ENCODE measurements around the gene ERCC8. TPM values are rescaled to one million over a fixed set of nuclear protein-coding genes. Genes with fewer than 3 reads are reported as not detected.
A peak's percentile ranks its signal among the peaks of the same experiment; 100 is the strongest.

Gene ERCC8
- total RNA-seq, 4 donors from 2014 or later: 13.8 to 25.8 (median 19.9) TPM

- DNase-seq: no peak
- TF ChIP-seq POLR2A (IDR thresholded peaks at IDR 0.05): no peak
- TF ChIP-seq, protein P1, sequence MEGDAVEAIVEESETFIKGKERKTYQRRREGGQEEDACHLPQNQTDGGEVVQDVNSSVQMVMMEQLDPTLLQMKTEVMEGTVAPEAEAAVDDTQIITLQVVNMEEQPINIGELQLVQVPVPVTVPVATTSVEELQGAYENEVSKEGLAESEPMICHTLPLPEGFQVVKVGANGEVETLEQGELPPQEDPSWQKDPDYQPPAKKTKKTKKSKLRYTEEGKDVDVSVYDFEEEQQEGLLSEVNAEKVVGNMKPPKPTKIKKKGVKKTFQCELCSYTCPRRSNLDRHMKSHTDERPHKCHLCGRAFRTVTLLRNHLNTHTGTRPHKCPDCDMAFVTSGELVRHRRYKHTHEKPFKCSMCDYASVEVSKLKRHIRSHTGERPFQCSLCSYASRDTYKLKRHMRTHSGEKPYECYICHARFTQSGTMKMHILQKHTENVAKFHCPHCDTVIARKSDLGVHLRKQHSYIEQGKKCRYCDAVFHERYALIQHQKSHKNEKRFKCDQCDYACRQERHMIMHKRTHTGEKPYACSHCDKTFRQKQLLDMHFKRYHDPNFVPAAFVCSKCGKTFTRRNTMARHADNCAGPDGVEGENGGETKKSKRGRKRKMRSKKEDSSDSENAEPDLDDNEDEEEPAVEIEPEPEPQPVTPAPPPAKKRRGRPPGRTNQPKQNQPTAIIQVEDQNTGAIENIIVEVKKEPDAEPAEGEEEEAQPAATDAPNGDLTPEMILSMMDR (IDR thresholded peaks at IDR 0.05): peak in 3 of 6 experiments; percentile 24 to 37 (median 27)
- intact Hi-C loops (cut with DNase I): no loop called here
- no peak overlapping the region for H3K27ac ChIP-seq
- no peaks in the 10 kb centered on the region for H3K4me1 ChIP-seq
- H3K27me3 ChIP-seq: no peaks in the 10 kb centered on the region
- no peak overlapping the region for H3K4me3 ChIP-seq (replicated peaks in 1 of 3)
- WGBS, 2 donors: 82% methylated on average over 6 of the region's 6 CpGs
- peaks cover 0 to 4% of the 10 kb centered on the region in 2 donors for H3K36me3 ChIP-seq
- no peaks in the 10 kb centered on the region for H3K9me3 ChIP-seq
Measured at GRCh38 chr5:60929024-60929423, 15.8 kb downstream of the ERCC8 start.

DNA sequence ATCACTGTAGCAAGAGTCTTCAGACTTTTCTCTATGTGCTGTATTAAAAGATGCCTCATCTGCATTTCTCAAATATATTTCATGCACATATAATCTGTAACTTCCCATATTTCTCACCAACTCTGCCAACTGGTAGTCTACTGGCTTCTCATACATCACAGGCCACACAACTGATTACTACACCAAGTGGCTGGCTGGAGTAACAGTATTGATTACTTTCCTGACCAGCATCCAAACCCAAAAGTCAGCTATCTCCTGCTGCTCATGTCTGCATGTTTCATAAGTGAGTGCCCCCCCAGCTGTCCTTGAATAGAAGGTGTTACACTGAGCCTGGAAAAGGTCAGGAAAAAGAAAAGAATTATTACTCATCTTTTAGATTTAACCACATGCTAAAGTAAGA is 17.4 kb downstream of the ERCC8 start:
- H3K9me3 ChIP-seq: no peaks in the 10 kb centered on the region
- H3K27me3 ChIP-seq: no peaks in the 10 kb centered on the region
- TF ChIP-seq POLR2A (IDR thresholded peaks at IDR 0.05): no peak
- TF ChIP-seq, protein P1 (IDR thresholded peaks at IDR 0.05): no peak
- DNase-seq: no peak
- H3K27ac ChIP-seq: no peak overlapping the region
- H3K4me3 ChIP-seq (replicated peaks in 1 of 3): no peak overlapping the region
- intact Hi-C loops (cut with DNase I): no loop called here
- H3K4me1 ChIP-seq: no peaks in the 10 kb centered on the region
- peaks cover 0 to 4% of the 10 kb centered on the region in 2 donors for H3K36me3 ChIP-seq

DNA sequence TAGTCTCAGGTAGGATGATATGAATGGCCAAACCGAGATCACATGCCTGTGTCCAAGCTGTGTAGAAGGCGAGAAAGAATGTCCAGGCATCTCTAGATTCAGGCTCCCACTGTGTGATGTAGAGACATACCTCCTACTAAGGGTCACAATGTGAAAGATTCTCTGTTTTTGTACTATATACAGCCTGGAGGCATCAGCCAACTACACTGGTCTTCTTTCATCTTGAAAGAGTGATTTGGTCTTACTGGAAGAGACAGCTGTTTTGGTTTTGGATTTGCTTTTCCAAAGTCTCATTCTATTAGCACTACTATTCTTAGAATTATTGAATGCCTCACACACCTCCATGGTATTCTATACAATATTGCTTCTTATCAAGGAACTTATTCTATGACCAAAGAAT is 26.4 kb downstream of the ERCC8 start:
- peaks cover 0 to 4% of the 10 kb centered on the region in 2 donors for H3K36me3 ChIP-seq
- no peaks in the 10 kb centered on the region for H3K9me3 ChIP-seq
- no peak overlapping the region for H3K27ac ChIP-seq
- no peaks in the 10 kb centered on the region for H3K4me1 ChIP-seq
- H3K4me3 ChIP-seq (replicated peaks in 1 of 3): no peak overlapping the region
- TF ChIP-seq, protein P1 (IDR thresholded peaks at IDR 0.05): no peak
- TF ChIP-seq POLR2A (IDR thresholded peaks at IDR 0.05): no peak
- no peaks in the 10 kb centered on the region for H3K27me3 ChIP-seq
- 94 to 98% methylated on average over 2 of the region's 2 CpGs for WGBS, 2 donors
- intact Hi-C loops (cut with DNase I): no loop called here
- no peak for DNase-seq

GRCh38 chr5:60916646-60917045 is 28.2 kb downstream of the ERCC8 start:
- no peak for TF ChIP-seq POLR2A (IDR thresholded peaks at IDR 0.05)
- TF ChIP-seq, protein P1 (IDR thresholded peaks at IDR 0.05): no peak
- intact Hi-C loops (cut with DNase I): no loop called here
- no peak overlapping the region for H3K27ac ChIP-seq

DNA sequence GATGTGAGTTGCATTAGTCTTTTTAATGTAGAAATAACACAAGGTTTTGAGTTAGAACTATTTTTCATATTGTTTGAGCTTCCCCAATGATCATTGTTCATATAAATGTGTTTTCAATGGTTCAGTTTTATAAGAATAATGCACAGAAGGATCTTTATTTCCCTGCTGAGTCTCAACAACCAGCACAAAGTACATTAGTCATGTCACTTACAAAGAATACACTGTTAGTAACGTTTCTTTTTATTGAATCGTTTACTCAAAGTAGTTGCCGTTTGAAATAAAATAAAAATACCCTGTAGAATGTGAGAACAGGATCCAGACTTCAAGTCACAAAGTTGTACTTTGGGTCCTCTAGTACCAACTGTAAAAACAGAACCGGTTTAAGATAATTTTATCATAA is 41.5 kb downstream of the ERCC8 start:
- intact Hi-C loops (cut with DNase I): no loop called here
- TF ChIP-seq, protein P1 (IDR thresholded peaks at IDR 0.05): no peak
- no peak for TF ChIP-seq POLR2A (IDR thresholded peaks at IDR 0.05)
- Histone ChIP-seq H3K4me3 (replicated peaks in 1 of 3) (no peak overlapping the region), H3K27me3 (no peaks in the 10 kb centered on the region), H3K4me1 (peaks cover 8 to 9% of the 10 kb centered on the region in 2 donors), H3K27ac (no peak overlapping the region), H3K9me3 (no peaks in the 10 kb centered on the region), H3K36me3 (no peaks in the 10 kb centered on the region)
- no peak for DNase-seq
- WGBS, 2 donors: 82 to 85% methylated on average over 4 of the region's 4 CpGs

More at GRCh38 chr5:60916646-60917045, 28.2 kb downstream of the ERCC8 start:
- H3K4me1 ChIP-seq: no peaks in the 10 kb centered on the region
- DNase-seq: no peak
- no peaks in the 10 kb centered on the region for H3K27me3 ChIP-seq
- no peak overlapping the region for H3K4me3 ChIP-seq (replicated peaks in 1 of 3)
- H3K9me3 ChIP-seq: no peaks in the 10 kb centered on the region
- peaks cover 0 to 4% of the 10 kb centered on the region in 2 donors for H3K36me3 ChIP-seq

Measured in thyroid gland (tissue), 4 donors.